ENCODE results near the gene TLE5.
A peak's percentile ranks its signal among the peaks of the same experiment; 100 is the strongest.
"Not testable (repeated sequence)": the region's sequence is repeated elsewhere in the genome, so short reads cannot be mapped to it uniquely, and the experiment has no call there.

Gene TLE5

GRCh38 chr19:3096267-3096901 lies 34.1 kb upstream of the TLE5 start:
- no peak overlapping the region for H3K4me3 ChIP-seq (ENCODE audit: low read depth, low read length)
- no peak for TF ChIP-seq CTCF (IDR thresholded peaks at IDR 0.05; ENCODE audit: insufficient read depth, low read depth, low read length, missing control alignments)
- DNase-seq (ENCODE audit: low read depth), result no peak

- H3K4me3 ChIP-seq (ENCODE audit: low read depth, low read length), result peak overlapping the region; percentile 57
- TF ChIP-seq CTCF (IDR thresholded peaks at IDR 0.05; ENCODE audit: insufficient read depth, low read depth, low read length, missing control alignments), result no peak
- no peak for DNase-seq (ENCODE audit: low read depth)
These were observed 33.3 kb upstream of the TLE5 start for GRCh38 chr19:3095441-3096191.

- H3K4me3 ChIP-seq (ENCODE audit: low read depth, low read length), result peak overlapping the region; percentile 57
- peak; percentile 60 for DNase-seq (ENCODE audit: low read depth)
- no peak for TF ChIP-seq CTCF (IDR thresholded peaks at IDR 0.05; ENCODE audit: insufficient read depth, low read depth, low read length, missing control alignments)
These were observed 32.5 kb upstream of the TLE5 start for GRCh38 chr19:3094601-3095440.

GRCh38 chr19:3089299-3089855 lies 27.1 kb upstream of the TLE5 start:
- DNase-seq (ENCODE audit: low read depth); H3K4me3 ChIP-seq (ENCODE audit: low read depth, low read length): not testable (repeated sequence)

GRCh38 chr19:3087769-3088168 lies 25.5 kb upstream of the TLE5 start:
- no peak for DNase-seq (ENCODE audit: low read depth)

GRCh38 chr19:3084943-3085342 lies 22.6 kb upstream of the TLE5 start:
- no peak for TF ChIP-seq CTCF (IDR thresholded peaks at IDR 0.05; ENCODE audit: insufficient read depth, low read depth, low read length, missing control alignments)
- no peak for DNase-seq (ENCODE audit: low read depth)
- H3K4me3 ChIP-seq (ENCODE audit: low read depth, low read length), result no peak overlapping the region

More at GRCh38 chr19:3087769-3088168, 25.5 kb upstream of the TLE5 start:
- H3K4me3 ChIP-seq (ENCODE audit: low read depth, low read length), result no peak overlapping the region
- TF ChIP-seq CTCF (IDR thresholded peaks at IDR 0.05; ENCODE audit: insufficient read depth, low read depth, low read length, missing control alignments), result no peak

GRCh38 chr19:3083964-3084363 lies 21.7 kb upstream of the TLE5 start:
- no peak for TF ChIP-seq CTCF (IDR thresholded peaks at IDR 0.05; ENCODE audit: insufficient read depth, low read depth, low read length, missing control alignments)
- DNase-seq (ENCODE audit: low read depth), result no peak
- no peak overlapping the region for H3K4me3 ChIP-seq (ENCODE audit: low read depth, low read length)
